Measurements from ENCODE around the gene DRD2.

DNA sequence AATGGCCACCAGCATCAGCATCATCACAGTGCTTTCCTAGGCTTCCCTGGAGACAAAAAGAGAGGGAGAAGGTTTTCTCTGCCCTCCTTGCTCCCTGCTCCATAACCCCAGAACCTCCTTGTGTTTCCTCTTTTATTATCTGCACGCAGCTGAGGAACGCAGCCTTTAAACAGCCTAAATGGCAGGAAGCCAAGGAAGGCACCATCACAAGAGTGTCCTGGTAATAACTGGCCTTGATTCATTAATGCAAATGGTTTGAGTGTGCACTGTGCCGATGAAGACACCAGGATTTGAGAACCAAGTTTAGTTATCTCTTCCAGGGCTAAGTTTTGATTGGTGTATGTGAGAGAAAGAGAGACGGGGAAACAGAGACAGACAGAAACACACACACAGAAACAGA, 29.4 kb upstream of the DRD2 start:
- TF ChIP-seq, protein P1, sequence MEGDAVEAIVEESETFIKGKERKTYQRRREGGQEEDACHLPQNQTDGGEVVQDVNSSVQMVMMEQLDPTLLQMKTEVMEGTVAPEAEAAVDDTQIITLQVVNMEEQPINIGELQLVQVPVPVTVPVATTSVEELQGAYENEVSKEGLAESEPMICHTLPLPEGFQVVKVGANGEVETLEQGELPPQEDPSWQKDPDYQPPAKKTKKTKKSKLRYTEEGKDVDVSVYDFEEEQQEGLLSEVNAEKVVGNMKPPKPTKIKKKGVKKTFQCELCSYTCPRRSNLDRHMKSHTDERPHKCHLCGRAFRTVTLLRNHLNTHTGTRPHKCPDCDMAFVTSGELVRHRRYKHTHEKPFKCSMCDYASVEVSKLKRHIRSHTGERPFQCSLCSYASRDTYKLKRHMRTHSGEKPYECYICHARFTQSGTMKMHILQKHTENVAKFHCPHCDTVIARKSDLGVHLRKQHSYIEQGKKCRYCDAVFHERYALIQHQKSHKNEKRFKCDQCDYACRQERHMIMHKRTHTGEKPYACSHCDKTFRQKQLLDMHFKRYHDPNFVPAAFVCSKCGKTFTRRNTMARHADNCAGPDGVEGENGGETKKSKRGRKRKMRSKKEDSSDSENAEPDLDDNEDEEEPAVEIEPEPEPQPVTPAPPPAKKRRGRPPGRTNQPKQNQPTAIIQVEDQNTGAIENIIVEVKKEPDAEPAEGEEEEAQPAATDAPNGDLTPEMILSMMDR (IDR thresholded peaks at IDR 0.05; ENCODE audit: extremely low read depth in 1 of 2, insufficient read depth in 1 of 2, low read depth in 1 of 2, low read length in 2 of 2): no peak
- TF ChIP-seq POLR2A (IDR thresholded peaks at IDR 0.05; ENCODE audit: low read depth, low read length) (no peak), POLR2AphosphoS5 (IDR thresholded peaks at IDR 0.05; ENCODE audit: insufficient read depth, low read depth, low read length) (no peak)
- TF ChIP-seq, protein P2, sequence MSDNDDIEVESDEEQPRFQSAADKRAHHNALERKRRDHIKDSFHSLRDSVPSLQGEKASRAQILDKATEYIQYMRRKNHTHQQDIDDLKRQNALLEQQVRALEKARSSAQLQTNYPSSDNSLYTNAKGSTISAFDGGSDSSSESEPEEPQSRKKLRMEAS (IDR thresholded peaks at IDR 0.05; ENCODE audit: insufficient read depth, insufficient read length): no peak

Data from endothelial cell of umbilical vein (primary cell).